ENCODE results near the gene CSTPP1. TPM values are rescaled to one million over a fixed set of nuclear protein-coding genes. Genes with fewer than 3 reads are reported as not detected.

The CSTPP1 gene
- total and polyA plus RNA-seq, 2 of the 4 experiments (the other 2 are of a cell fraction), result 22.0 to 35.7 TPM

DNA sequence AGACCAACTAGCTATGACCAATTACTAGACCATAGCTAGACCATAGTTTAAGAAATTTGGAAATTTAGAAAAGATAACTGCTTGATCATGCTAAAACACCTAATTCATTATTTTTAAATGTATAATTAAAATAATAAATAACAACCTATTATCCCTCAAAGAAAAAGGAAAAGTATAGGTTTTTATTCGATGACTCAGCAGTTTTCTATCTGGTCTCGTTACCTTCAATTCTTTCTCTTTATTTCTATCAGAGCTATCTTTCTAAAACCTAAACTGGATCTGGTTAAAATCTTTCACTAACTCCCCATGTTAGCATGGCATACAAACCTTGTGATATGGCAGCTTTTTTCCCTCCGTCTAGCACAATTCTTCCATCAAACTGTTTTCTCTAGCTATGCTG is 27.3 kb downstream of the CSTPP1 start:
- DNase-seq (no peak), ATAC-seq (ENCODE audit: low read depth) (no peak)
- H2BK120ac ChIP-seq (ENCODE audit: low read depth, low read length), result no peak overlapping the region
- H3K36me3 ChIP-seq (ENCODE audit: control insufficient read depth, insufficient read depth, low read length), result 0 out of 2 replicates have a peak, but pooled peaks cover 1% of the 10 kb centered on the region
- no peak overlapping the region for H3K27ac ChIP-seq (ENCODE audit: insufficient read depth, low read length)
- H3K18ac ChIP-seq (ENCODE audit: low read depth, low read length), result no peak overlapping the region
- no peak overlapping the region for H4K5ac ChIP-seq (ENCODE audit: low read depth, low read length)
- no peak overlapping the region for H3K14ac ChIP-seq (replicated peaks; ENCODE audit: low read depth, low read length)
- H3K4me2 ChIP-seq (ENCODE audit: low read depth, low read length), result no peak overlapping the region
- H3K4ac ChIP-seq (ENCODE audit: low read depth, low read length), result no peak overlapping the region
- no peak overlapping the region for H2BK20ac ChIP-seq (ENCODE audit: low read depth, low read length)
- no peaks in the 10 kb centered on the region for H3K27me3 ChIP-seq (ENCODE audit: control insufficient read depth, insufficient read depth, low read length)
- no peak overlapping the region for H2AK5ac ChIP-seq (ENCODE audit: low read depth, low read length)
- no peaks in the 10 kb centered on the region for H4K20me1 ChIP-seq (ENCODE audit: insufficient read depth, low read length)
- no peak overlapping the region for H3K23ac ChIP-seq (ENCODE audit: low read depth, low read length)
- no peak overlapping the region for H2AK9ac ChIP-seq (replicated peaks; ENCODE audit: low read depth, low read length, poor library complexity)
- no peak overlapping the region for H4K8ac ChIP-seq (ENCODE audit: low read depth in 2 of 2, low read length in 2 of 2)
- POLR2A ChIA-PET (ENCODE audit: unreplicated experiment), result interaction anchor here (0.5 to 0.6 kb wide), 2 partner anchors 13 to 133 kb away, joined by 3 to 8 read pairs; no protein-coding TSS in a partner anchor
- H3K9ac ChIP-seq (ENCODE audit: low read depth, low read length), result no peak overlapping the region
- dilution Hi-C loops (cut with HindIII; ENCODE audit: low sequenced_read_pairs, unreplicated experiment) (no loop called here), intact Hi-C loops (cut with micrococcal nuclease) (no loop called here), in situ Hi-C loops (cut with MboI; ENCODE audit: low sequenced_read_pairs) (no loop called here)
- H3K4me3 ChIP-seq (ENCODE audit: insufficient read depth, low read depth, low read length), result no peak overlapping the region
- no peak overlapping the region for H2BK5ac ChIP-seq (ENCODE audit: low read depth, low read length, poor library complexity, severe bottlenecking)
- H2AFZ ChIP-seq (replicated peaks; ENCODE audit: low read length, poor library complexity), result no peak overlapping the region
- H3K56ac ChIP-seq (ENCODE audit: extremely low read depth, insufficient read depth, low read length), result no peak overlapping the region
- H3K4me1 ChIP-seq (ENCODE audit: control insufficient read depth, insufficient read depth, low read length), result no peaks in the 10 kb centered on the region
- no peaks in the 10 kb centered on the region for H3K9me1 ChIP-seq (ENCODE audit: insufficient read depth, low read length)
- H4K91ac ChIP-seq (ENCODE audit: insufficient read depth, low read depth, low read length), result no peak overlapping the region
- H2BK15ac ChIP-seq (ENCODE audit: low read depth, low read length), result no peak overlapping the region
- CTCF ChIA-PET, result interaction anchor here (0.6 to 0.7 kb wide), 2 partner anchors 47 to 54 kb away, joined by 3 read pairs; no protein-coding TSS in a partner anchor
- WGBS, 2 experiments (ENCODE audit: extremely low coverage in 2 of 2, insufficient read length in 1 of 2), result 100% methylated on average over 1 of the region's 3 CpGs; no CpG with 5 or more reads in 1 of the 2 experiments
- peaks cover 0 to 3% of the 10 kb centered on the region in 2 experiments; a peak in 3 of 4 replicates for H3K79me1 ChIP-seq (ENCODE audit: low read depth in 1 of 2, low read length in 2 of 2)
- no TSS peak for BruUV-seq (replicated peaks)
- TF ChIP-seq POLR2A (IDR thresholded peaks at IDR 0.05; ENCODE audit: low read depth, low read length) (no peak), MAFK (IDR thresholded peaks at IDR 0.05; ENCODE audit: low read depth, low read length) (peak; percentile 100), BHLHE40 (IDR thresholded peaks at IDR 0.05; ENCODE audit: low read depth, low read length) (no peak), FOS (IDR thresholded peaks at IDR 0.05; ENCODE audit: low read depth, low read length) (no peak), RAD21 (IDR thresholded peaks at IDR 0.05; ENCODE audit: low read length) (no peak), RCOR1 (IDR thresholded peaks at IDR 0.05; ENCODE audit: insufficient replicate concordance, low read length) (no peak), NFE2L2 (IDR thresholded peaks at IDR 0.05; ENCODE audit: low read depth, low read length) (peak; percentile 86)
- TF ChIP-seq, protein P1, sequence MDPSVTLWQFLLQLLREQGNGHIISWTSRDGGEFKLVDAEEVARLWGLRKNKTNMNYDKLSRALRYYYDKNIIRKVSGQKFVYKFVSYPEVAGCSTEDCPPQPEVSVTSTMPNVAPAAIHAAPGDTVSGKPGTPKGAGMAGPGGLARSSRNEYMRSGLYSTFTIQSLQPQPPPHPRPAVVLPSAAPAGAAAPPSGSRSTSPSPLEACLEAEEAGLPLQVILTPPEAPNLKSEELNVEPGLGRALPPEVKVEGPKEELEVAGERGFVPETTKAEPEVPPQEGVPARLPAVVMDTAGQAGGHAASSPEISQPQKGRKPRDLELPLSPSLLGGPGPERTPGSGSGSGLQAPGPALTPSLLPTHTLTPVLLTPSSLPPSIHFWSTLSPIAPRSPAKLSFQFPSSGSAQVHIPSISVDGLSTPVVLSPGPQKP (IDR thresholded peaks at IDR 0.05; ENCODE audit: borderline replicate concordance, low read depth, low read length), result no peak
- peaks cover under 1% of the 10 kb centered on the region; the same call in 1 of the 2 replicates for H3K9me3 ChIP-seq (ENCODE audit: control insufficient read depth, insufficient read depth, low read length)
